Activated CD8-positive, alpha-beta memory T cell treated with anti-CD3 and anti-CD28 coated beads, Interleukin-2, amount 50 U/mL, for 24 hours (primary cell): ENCODE data around the gene ALX1.
"Not testable (repeated sequence)": the region's sequence is repeated elsewhere in the genome, so short reads cannot be mapped to it uniquely, and the experiment has no call there.

Source experiments
- DNase-seq: peaks from one replicate; pipeline ENCODE4 v3.0.0-alpha.2; 2020; ENCODE audit errors: extremely low read depth

The ALX1 gene

DNA sequence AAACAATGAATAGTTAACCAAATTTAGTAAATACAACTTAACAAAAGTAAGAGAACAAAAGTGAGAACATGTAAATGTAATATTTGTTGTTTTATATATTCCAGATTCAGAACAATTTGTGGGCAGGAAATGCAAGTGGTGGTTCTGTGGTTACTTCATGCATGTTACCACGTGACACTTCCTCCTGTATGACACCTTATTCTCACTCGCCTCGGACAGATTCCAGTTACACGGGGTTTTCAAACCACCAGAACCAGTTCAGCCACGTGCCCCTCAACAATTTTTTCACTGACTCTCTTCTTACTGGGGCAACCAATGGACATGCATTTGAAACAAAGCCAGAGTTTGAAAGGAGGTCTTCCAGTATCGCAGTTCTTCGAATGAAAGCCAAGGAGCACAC lies 21.0 kb downstream of the ALX1 start:
- no peak for DNase-seq

DNA sequence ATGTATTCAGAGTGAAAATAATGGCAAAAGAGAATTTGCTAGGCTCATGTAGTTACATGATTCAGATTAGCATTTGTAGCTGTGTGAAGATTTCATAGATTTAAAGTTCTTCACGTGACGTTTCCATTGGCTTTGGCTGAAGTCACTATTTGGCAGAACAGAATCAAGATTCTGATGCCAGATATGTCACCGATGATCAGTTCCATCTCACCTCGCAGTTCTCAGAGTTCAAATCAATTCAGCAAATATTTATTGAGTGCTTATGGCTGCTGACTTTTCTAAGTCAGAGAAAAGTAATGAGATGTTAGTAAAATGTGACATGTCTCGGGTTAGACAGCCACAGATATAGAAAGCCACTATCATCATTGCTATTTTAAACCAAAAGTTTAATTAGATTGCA lies 28.4 kb downstream of the ALX1 start:
- DNase-seq, result no peak

DNA sequence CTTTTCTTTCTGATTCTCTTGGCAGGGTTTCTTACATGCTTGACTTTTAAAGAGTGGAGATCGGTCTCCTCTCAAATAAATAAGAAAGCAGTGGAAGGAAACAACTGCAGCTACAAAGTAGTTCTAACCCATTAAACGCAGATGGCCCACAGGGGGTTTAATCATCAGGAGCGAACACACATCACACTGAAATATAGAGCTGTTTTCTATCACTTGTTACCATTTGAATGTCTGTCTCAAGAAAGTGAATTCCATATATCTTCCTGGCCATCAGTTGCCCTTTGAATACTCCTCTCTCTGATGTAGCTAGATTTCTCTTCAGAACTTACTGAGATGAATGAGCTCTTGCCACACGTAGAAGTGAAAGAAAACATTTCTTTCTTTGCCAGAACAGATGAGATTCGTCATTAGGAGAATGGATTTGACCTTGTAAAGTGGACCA lies 29.1 kb downstream of the ALX1 start:
- no peak for DNase-seq

DNA sequence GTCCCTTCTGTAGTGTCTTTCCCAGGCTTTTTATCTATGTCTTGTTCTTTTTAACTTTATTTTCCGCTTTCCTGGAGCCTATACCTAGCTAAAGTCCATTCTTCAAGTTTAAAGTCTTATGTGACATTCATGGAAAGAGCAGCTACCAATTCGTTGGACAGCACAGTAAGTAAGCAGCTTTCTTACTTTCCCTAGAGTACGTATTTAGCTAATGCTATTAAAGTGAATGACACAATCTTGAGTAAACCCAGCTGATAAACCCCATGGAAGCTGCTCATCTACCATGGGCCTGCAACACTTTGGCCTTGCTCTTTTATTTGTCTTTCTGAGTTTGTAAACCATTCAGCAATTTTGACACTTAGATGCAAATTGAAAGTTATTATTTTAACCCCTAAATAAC lies 30.0 kb downstream of the ALX1 start:
- no peak for DNase-seq

DNA sequence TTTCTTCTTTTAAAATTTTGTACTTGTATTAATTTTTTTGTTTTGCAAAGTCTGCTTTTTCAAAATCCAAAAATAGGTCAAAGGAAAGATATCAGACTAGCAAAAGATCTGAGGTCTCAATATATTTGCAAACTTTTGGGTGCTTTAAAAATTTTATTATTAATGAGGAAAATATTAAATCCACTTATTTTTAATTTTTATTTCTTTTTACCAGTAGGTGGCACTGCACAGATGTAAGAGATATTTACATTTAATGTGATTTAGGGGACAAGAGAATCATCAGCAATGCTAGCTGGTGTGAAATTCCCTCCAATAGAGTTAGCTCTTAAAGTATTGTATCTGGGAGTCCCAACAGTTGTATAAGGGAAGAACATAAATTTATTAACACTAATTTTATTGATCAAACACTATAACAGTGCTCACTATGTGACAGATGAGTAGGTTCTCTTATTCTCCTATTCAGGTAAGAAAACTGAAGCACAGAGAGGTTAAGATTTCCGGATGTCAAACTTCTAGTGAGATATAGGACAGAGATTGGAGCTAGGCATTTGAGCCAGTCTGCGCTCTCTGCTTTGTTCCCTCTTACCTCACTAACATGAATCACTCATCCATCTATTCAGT lies 30.5 kb downstream of the ALX1 start:
- DNase-seq, result no peak

DNA sequence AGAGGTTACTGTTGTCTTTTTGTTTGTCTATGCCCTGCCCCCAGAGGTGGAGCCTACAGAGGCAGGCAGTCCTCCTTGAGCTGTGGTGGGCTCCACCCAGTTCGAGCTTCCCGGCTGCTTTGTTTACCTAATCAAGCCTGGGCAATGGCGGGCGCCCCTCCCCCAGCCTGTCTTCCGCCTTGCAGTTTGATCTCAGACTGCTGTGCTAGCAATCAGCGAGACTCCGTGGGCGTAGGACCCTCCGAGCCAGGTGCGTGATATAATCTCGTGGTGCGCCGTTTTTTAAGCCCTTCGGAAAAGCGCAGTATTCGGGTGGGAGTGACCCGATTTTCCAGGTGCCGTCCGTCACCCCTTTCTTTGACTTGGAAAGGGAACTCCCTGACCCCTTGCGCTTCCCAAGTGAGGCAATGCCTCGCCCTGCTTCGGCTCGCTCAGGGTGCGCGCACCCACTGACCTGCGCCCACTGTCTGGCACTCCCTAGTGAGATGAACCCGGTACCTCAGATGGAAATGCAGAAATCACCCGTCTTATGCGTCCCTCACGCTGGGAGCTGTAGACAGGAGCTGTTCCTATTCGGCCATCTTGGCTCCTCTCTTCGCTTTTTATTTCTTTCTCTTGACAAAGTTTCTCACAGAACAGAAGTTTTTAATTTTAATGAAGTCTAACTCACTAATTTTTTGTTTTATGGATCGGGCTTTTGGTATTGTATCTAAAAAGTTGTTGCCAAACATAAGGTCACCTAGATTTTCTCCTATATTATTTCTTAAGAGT lies 38.0 kb downstream of the ALX1 start:
- not testable (repeated sequence) for DNase-seq

DNA sequence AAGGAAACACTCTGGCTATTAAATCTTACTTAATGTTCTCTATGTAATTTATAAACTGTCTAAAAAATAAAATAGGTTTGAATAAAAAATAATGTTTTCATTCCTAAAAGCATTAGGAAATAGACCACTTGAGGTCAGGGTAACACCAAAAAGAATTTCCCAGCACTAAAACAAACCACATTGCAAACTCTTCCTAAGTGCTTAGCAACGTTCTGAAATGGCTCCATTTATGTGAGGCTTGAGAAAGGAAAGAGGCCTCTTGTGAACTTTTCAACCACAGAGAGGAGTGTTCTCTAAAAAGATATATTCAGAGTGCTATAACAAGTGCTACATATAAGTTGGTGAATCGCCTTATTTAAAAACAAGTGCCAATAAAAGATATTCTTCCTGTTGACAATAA lies 42.7 kb downstream of the ALX1 start:
- DNase-seq, result no peak

DNA sequence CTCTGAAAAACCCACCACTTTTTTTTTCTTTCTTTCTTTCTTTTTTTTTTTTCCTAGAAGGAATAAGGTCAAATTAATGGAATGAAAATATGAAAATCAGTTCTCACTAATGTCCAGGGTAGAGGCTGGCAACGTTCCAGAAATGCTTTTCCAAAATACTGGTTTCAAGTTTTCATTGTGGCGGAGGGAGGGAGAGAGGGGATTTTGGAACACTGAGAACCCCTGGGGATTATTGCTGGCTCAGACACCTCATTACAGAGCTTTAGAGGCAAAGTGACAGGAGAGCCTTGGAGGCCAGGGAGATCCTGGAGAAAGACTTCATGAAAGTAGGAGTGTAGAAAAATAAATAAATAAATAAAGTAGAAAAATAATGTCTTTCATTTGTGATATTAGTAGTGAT lies 45.4 kb downstream of the ALX1 start:
- no peak for DNase-seq

DNA sequence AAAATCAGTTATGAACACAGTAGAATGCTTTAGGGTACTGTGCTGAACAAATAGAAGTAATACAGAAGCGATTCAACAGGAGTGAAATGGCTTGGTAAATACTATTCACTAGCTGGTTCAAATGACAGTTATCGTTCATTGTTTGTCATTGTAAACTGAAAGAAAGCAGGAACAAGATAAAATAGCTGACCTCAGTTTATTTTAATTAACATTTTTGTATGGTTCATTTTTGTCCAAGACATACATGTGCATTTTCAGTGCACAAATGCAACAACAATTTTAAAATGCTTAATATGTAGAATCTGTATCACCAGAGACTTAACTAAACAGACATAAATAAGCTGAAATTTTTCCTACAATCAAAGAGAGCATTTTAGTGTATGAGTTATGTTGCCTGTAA lies 49.9 kb downstream of the ALX1 start:
- no peak for DNase-seq

DNA sequence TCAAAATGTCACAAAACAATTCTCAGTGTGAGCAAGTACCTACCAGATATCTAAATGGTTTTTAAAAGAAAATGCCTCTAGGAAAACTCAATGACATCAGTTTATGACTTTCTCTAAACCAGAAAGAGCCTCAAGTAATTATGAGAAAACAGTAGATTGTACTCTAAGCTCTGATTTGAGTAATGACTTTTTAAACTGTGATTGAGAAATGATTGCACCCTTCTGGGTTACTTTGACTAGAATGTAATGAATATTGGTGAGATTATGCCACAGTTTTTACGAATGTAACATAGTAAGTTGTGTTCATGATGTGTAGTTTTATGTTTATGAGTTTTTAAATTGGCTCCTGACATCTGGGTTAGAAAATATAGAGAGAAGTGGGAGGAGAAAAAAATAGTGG lies 68.8 kb downstream of the ALX1 start:
- no peak for DNase-seq

DNA sequence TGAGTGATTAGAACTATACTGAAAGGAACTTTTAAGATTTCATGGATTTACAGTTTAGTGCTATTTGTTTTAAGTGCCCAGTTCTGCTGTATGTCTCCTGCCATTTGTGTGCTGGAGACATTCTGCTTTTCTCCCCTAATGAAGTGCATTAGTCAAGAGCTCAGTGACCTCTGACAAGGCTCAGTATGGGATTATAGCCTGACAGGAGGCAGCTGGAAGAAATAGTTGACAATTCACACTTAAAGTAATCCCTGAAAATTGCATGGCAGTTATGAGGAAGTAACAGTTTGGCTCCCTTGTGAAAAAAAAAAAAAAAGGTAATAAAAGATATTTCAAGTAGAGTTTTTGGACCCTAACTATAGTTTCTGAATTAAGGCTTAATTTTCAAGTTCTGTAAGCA lies 70.3 kb downstream of the ALX1 start:
- no peak for DNase-seq
